ENCODE results near the gene SSTR5.

The SSTR5 gene

DNA sequence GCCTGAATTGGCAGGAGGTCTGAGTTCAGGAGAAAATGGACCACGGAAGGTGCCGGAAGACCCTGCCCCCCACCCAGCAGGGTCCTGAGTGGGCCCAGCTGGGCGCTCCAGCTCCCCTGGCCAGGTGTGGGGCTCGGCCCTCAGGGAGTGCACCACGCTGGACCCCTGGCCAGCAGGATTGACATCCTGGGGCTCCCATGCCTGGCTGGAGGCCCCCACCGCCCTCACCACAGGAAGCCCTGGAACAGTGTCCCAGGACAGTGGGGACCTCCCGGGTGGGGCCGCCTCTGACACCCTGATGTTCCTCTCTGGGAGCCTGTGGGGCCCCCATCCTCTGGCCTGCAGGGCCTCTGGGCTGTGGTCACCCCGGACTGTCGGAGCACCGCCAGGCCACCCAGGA lies 52.2 kb downstream of the SSTR5 start:
- no peak overlapping the region for H3K4me3 ChIP-seq (ENCODE audit: low read depth, low read length)
- TF ChIP-seq, protein P1, sequence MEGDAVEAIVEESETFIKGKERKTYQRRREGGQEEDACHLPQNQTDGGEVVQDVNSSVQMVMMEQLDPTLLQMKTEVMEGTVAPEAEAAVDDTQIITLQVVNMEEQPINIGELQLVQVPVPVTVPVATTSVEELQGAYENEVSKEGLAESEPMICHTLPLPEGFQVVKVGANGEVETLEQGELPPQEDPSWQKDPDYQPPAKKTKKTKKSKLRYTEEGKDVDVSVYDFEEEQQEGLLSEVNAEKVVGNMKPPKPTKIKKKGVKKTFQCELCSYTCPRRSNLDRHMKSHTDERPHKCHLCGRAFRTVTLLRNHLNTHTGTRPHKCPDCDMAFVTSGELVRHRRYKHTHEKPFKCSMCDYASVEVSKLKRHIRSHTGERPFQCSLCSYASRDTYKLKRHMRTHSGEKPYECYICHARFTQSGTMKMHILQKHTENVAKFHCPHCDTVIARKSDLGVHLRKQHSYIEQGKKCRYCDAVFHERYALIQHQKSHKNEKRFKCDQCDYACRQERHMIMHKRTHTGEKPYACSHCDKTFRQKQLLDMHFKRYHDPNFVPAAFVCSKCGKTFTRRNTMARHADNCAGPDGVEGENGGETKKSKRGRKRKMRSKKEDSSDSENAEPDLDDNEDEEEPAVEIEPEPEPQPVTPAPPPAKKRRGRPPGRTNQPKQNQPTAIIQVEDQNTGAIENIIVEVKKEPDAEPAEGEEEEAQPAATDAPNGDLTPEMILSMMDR (IDR thresholded peaks at IDR 0.05; ENCODE audit: low read depth, low read length, missing control alignments), result no peak
- in situ Hi-C loops (cut with HindIII; ENCODE audit: low sequenced_read_pairs), result loop anchor here (25.0 kb wide), 1 partner anchor 163 kb away; no protein-coding TSS in a partner anchor
- DNase-seq (ENCODE audit: low read depth), result no peak

DNA sequence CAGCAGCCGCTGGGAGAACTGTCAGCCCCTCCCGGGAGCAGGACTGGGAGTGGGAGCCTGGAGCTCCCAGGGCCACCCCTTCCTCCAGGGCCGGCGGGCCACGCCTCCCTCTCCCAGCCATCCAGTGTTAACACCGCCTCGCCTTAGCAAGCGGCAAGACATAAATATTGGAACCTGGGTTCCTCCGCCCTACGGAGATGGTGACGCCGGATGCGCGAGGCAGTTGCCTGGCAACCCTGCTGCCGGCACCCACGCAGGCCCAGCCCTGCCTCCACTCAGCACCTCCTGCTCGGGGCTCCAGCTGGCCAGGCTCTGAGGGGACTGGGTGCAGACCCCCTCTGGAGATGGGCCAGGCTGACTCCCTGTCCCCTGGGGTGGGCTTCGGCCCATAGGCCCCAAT lies 52.9 kb downstream of the SSTR5 start:
- TF ChIP-seq, protein P1 (IDR thresholded peaks at IDR 0.05; ENCODE audit: low read depth, low read length, missing control alignments), result no peak
- no peak overlapping the region for H3K4me3 ChIP-seq (ENCODE audit: low read depth, low read length)
- no peak for DNase-seq (ENCODE audit: low read depth)
- in situ Hi-C loops (cut with HindIII; ENCODE audit: low sequenced_read_pairs), result loop anchor here (25.0 kb wide), 1 partner anchor 162 kb away; no protein-coding TSS in a partner anchor

DNA sequence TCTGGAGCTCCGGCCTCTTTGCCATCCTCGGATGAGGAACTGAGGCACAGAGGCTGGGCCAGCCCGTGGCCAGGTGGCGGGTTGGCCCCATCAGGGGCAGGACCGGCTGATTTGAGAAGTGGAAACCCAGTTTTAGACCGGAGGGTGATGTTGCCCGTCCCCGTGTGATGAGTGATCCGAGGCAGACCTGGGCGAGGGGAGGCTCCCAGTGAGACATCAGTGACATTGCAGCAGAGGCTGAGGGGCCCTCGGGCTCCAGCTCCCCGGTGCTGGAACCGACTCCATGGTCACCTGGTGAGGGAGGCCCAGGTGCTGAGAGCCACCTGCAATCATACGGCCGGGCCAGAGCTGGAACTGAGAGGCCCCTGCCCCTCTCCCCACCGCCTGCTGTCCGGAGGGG lies 53.5 kb downstream of the SSTR5 start:
- no peak for DNase-seq (ENCODE audit: low read depth)
- TF ChIP-seq, protein P1 (IDR thresholded peaks at IDR 0.05; ENCODE audit: low read depth, low read length, missing control alignments), result no peak
- in situ Hi-C loops (cut with HindIII; ENCODE audit: low sequenced_read_pairs), result loop anchor here (25.0 kb wide), 1 partner anchor 161 kb away; no protein-coding TSS in a partner anchor
- H3K4me3 ChIP-seq (ENCODE audit: low read depth, low read length), result no peak overlapping the region

DNA sequence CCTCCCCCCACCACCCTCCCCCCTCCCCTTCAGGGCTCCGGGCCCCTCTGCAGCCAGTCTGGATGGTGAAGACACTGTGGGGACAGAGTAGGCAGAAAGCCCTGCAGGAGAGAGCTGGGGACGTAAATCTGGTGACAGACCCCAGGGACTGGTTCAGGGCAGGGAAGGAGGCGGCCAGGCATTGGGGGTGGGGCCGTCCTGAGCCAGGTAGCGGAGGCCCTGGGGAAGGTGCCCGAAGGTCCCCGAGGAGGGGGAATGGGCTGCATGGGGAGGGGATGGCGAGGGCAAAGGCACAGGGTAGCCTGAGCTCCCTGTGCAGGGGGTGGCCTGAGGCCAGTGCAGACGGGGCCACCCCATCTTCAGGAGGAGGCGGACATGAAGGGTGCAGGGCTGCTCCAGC lies 54.0 kb downstream of the SSTR5 start:
- DNase-seq (ENCODE audit: low read depth), result no peak
- no peak overlapping the region for H3K4me3 ChIP-seq (ENCODE audit: low read depth, low read length)
- in situ Hi-C loops (cut with HindIII; ENCODE audit: low sequenced_read_pairs), result loop anchor here (25.0 kb wide), 1 partner anchor 161 kb away; no protein-coding TSS in a partner anchor
- TF ChIP-seq, protein P1 (IDR thresholded peaks at IDR 0.05; ENCODE audit: low read depth, low read length, missing control alignments), result no peak

DNA sequence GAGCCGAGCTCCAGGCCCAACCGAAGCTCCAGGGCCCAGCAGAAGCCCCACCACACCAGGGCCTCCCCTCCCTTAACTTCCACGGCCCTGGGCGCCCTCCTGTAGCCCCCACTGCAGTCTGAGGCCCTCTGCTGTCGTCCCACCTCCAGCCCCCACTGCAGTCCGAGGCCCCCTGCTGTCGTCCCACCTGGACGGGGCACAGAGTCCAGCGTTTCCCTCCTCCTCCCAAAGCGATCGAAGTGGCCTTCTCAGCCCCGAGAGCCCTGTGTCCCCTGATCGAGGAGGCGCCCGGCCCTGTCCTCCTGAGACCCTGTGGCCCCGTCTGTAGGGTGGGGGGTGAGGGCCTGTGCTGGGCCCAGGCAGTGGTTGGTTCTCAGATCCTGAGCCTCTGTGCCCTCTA lies 54.6 kb downstream of the SSTR5 start:
- no peak for DNase-seq (ENCODE audit: low read depth)
- in situ Hi-C loops (cut with HindIII; ENCODE audit: low sequenced_read_pairs), result loop anchor here (25.0 kb wide), 1 partner anchor 160 kb away; no protein-coding TSS in a partner anchor
- TF ChIP-seq, protein P1 (IDR thresholded peaks at IDR 0.05; ENCODE audit: low read depth, low read length, missing control alignments), result no peak
- H3K4me3 ChIP-seq (ENCODE audit: low read depth, low read length), result no peak overlapping the region

DNA sequence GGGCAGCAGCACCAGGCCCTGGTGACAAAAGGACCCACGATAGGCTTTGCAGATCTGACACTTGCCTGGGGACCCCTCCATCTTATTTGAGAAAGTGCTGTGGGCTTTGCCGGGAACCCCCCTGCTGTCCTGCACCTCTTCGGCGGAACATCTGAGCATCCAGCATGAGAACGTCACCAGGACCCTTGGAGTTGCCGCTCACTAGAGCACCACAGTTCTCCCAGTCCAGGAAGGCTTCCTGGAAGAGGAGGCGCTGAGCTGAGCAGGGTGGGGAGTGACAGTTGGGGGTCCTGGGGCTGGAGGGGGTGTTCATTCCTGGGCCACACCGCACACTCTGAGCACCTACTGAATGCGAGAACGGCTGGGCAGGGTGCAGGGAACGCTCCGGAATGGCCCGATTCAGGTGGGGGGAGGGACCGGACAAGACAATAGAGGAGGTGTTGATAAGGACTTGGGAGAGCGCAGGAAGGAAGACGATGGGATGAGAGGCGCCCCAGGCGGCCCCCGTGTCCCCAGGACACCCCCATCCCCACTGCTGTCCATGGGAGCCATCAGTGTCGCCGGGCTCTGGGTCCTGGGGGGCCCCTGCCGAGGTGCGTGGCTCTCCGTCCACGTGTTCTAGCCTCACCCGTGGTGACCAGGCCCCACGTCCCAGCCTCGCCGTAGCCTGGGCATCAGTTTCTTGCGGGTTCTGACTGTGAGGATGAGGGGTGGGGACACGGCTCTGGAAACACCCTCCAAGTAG lies 55.6 kb downstream of the SSTR5 start:
- in situ Hi-C loops (cut with HindIII; ENCODE audit: low sequenced_read_pairs), result loop anchor here (25.0 kb wide), 1 partner anchor 159 kb away; no protein-coding TSS in a partner anchor
- DNase-seq (ENCODE audit: low read depth), result no peak
- TF ChIP-seq, protein P1 (IDR thresholded peaks at IDR 0.05; ENCODE audit: low read depth, low read length, missing control alignments), result no peak
- H3K4me3 ChIP-seq (ENCODE audit: low read depth, low read length), result no peak overlapping the region
